GM10266 (cell line): Measurements from ENCODE around the gene C2orf72.

Experiments used
- DNase-seq: peaks from one replicate; pipeline ENCODE4 v3.0.0; 2012; ENCODE audit errors: extremely low spot score
- CTCF ChIP-seq: IDR thresholded peaks from 2 replicates; pipeline ENCODE4 v1.5.1; 2012; ENCODE audit warnings: mild to moderate bottlenecking, low read depth; ENCODE audit not compliant: control insufficient read depth, insufficient read depth; ENCODE audit errors: missing control alignments

C2orf72 gene

DNA sequence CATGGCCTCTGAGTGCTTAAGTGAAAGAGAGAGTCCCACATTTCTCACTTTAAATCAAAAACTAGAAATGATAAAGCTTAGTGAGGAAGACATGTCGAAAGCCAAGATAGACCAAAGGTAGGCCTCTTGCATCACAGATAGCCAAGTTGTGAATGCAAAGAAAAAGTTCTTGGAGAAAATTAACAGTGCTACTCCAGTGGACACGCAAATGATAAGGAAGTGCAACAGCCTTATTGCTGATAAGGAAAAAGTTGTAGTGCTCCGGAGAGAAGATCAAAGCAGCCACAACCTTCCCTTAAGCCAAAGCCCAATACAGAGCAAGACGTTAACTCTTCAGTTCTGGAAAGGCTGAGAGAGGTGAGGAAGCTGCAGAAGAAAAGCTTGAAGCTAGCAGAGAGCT lies 51.4 kb downstream of the C2orf72 start:
- DNase-seq, result no peak
- TF ChIP-seq CTCF, result no peak

DNA sequence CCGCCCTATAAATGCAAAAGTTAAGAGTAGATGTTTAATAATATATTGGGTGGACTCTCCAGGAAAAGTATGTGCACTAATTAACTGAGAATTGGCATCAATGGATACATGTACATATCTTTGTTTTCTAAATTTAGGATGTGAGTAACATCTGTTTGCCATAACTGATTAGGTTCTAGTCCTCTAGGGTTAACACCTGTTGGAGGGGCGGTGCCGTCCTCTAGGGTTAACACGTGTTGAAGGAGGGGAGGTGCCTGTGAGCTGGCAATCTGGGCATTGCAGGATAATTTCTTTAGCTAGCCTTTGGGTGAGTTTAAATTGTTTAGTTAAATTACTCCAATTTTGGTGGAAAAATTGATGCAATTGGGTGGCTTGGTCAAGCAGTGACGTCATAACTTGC lies 56.6 kb downstream of the C2orf72 start:
- no peak for TF ChIP-seq CTCF
- no peak for DNase-seq

- no peak for DNase-seq
- TF ChIP-seq CTCF, result no peak
These were observed 57.5 kb downstream of the C2orf72 start for GRCh38 chr2:231094736-231095346.
